DMS114 treated with DMSO at 0.1 percent for 48 hours (cell line): ENCODE measurements around the gene ATP6V0B.

Experiments used
- DNase-seq: peaks from one replicate; lab custom pipeline; 2025; ENCODE audit not compliant: unreplicated experiment; lab: John Stamatoyannopoulos, UW

The ATP6V0B gene

GRCh38 chr1:43968348-43968948 is 6.3 kb upstream of the ATP6V0B start:
- no peak for DNase-seq

GRCh38 chr1:43969416-43969745 is 5.4 kb upstream of the ATP6V0B start:
- no peak for DNase-seq

- DNase-seq: peak; percentile 97
Observed at GRCh38 chr1:43969746-43970466, 4.9 kb upstream of the ATP6V0B start, which contains the start of gene DPH2. DPH2 (plus strand) TSS chr1:43970010; CDS start chr1:43970176, 166 bp downstream.

GRCh38 chr1:43970502-43970901 is 4.3 kb upstream of the ATP6V0B start:
- no peak for DNase-seq

GRCh38 chr1:43970911-43971310 is 3.8 kb upstream of the ATP6V0B start:
- DNase-seq: no peak

GRCh38 chr1:43971336-43971980 is 3.3 kb upstream of the ATP6V0B start:
- no peak for DNase-seq

- no peak for DNase-seq
Observed at GRCh38 chr1:43973981-43974442, 748 bp upstream of the ATP6V0B start.

- no peak for DNase-seq
Observed at GRCh38 chr1:43975249-43975961, 645 bp downstream of the ATP6V0B start.

GRCh38 chr1:43976045-43976444 is 1.3 kb downstream of the ATP6V0B start:
- no peak for DNase-seq

GRCh38 chr1:43976890-43977289 is 2.1 kb downstream of the ATP6V0B start:
- DNase-seq: no peak

- no peak for DNase-seq
Observed at GRCh38 chr1:43977376-43978263, 2.9 kb downstream of the ATP6V0B start.

- DNase-seq: no peak
Observed at GRCh38 chr1:43978264-43978550, 3.4 kb downstream of the ATP6V0B start.

- no peak for DNase-seq
Observed at GRCh38 chr1:43978551-43979260, 3.9 kb downstream of the ATP6V0B start, which contains the start of gene B4GALT2. B4GALT2 (plus strand) TSS chr1:43979210; CDS start chr1:43981161, 1,951 bp downstream.

GRCh38 chr1:43979261-43979527 is 4.4 kb downstream of the ATP6V0B start:
- no peak for DNase-seq

GRCh38 chr1:43979528-43980254 is 4.9 kb downstream of the ATP6V0B start:
- DNase-seq: no peak

- DNase-seq: no peak
Observed at GRCh38 chr1:43980255-43981134, 5.7 kb downstream of the ATP6V0B start.

GRCh38 chr1:43981135-43981491 is 6.4 kb downstream of the ATP6V0B start:
- no peak for DNase-seq

- no peak for DNase-seq
Observed at GRCh38 chr1:43981636-43982035, 6.9 kb downstream of the ATP6V0B start.

- DNase-seq: no peak
Observed at GRCh38 chr1:43982241-43982640, 7.5 kb downstream of the ATP6V0B start.
